ENCODE data around the gene PPAN. TPM values are rescaled to one million over a fixed set of nuclear protein-coding genes. Genes with fewer than 3 reads are reported as not detected.
A peak's percentile ranks its signal among the peaks of the same experiment; 100 is the strongest.

PPAN gene
- total RNA-seq = 41.0 and 46.2 TPM in 2 replicates

- peak; percentile 90 for DNase-seq (ENCODE audit: low read depth)
These were observed at the start of gene PPAN for GRCh38 chr19:10106100-10106936. Gene PPAN, plus strand, starts transcription at chr19:10106362. Its CDS starts 33 bp downstream, at chr19:10106395.

- no peak for DNase-seq (ENCODE audit: low read depth)
These were observed 44.3 kb upstream of the PPAN start for GRCh38 chr19:10061717-10062310.

DNA sequence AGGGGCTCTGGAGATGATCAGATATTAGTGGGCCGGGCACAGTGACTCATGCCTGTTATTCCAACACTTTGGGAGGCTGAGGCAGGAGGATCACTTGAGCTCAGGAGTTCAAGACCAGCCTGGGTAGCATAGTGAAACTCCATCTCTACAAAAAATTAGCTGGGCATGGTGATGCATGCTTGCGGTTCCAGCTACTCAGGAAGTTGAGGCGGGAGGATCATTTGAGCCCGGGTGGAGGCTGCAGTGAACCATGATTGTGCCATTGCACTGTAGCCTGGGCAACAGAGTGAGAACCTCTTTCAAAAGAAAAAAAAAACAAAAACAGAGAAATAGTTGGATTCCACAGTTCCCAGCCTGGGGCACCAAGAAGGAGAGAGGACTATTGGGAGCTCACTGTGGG is 38.0 kb upstream of the PPAN start:
- DNase-seq (ENCODE audit: low read depth) = peak; percentile 4

DNA sequence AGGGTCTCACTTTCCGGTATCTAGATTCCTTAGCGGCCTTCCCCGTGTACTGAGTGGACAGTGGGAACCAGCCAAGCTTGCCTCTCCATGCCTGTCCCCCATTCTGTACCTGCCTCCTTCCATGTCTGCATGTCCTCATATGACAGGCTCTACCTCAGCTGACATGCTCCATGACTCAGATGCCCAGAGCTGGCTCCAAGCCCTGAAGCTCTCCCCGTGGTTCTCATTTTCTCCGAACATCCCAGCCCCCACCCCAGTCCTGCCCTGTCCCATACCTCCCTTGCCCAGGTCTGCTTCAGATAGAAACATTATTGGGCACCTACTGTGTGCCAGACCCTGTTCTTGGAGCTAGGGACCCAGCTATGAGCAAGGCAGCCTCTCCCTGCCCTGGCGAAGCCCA is 37.1 kb upstream of the PPAN start:
- DNase-seq (ENCODE audit: low read depth) = peak; percentile 22

- DNase-seq (ENCODE audit: low read depth) = no peak
These were observed 35.3 kb upstream of the PPAN start for GRCh38 chr19:10070730-10071446.

GRCh38 chr19:10074153-10074552 is 32.0 kb upstream of the PPAN start:
- DNase-seq (ENCODE audit: low read depth) = no peak

DNA sequence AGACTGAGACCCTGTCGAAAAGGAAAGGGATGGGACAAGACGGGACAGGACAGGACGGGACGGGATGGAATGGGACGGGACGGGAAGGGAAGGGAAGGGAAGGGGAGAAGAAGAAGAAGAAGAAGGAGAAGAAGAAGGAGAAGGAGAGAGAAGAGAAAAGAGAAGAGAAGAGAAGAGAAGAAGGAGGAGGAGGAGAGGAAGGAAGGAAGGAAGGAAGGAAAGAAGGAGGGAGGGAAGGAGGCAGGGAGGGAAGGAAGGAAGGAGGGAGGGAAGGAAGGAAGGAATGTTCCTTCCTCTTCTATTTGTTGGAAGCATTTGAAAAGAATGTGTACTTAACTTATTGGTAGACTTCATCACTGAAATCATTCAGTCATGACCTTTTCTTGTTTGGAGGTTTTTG is 29.6 kb upstream of the PPAN start:
- no peak for DNase-seq (ENCODE audit: low read depth)

DNA sequence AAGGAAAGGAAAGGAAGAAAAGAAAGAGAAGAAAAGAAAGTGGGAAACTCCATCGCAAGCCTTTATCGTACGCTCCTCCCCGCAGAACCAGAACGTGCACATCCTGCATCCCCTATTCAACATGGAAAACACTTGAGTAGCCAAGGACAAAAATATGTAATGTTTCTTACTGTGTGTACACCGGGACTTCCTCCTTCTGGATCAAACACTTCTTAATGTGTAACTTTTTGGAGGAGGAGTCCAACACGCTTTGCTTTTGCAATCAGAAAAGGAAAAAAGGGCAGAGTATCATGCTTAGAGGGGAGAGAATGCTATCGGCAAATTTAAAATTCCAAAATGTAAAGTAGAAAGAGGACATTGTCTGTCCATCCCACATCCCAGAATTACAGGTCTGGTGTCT is 27.8 kb upstream of the PPAN start:
- no peak for DNase-seq (ENCODE audit: low read depth)

DNA sequence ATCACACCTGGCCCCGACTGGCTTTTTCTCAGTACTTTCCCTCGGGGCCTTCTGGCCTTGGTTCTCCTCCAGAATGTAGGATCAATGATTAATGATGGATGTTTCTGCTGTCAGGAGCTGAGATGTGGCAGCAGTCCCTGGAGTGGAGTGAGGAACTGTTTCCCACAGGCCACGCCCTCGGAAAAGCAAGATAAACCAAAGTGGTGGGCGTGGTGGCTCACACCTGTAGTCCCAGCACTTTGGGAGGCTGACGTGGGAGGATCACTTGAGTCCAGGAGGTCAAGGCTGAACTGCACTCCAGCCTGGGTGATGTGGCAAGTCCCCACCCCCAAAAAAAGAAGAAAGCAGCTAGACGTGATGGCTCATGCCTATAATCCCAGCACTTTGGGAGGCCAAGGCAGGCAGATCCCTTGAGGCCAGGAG is 27.1 kb upstream of the PPAN start:
- no peak for DNase-seq (ENCODE audit: low read depth)

DNA sequence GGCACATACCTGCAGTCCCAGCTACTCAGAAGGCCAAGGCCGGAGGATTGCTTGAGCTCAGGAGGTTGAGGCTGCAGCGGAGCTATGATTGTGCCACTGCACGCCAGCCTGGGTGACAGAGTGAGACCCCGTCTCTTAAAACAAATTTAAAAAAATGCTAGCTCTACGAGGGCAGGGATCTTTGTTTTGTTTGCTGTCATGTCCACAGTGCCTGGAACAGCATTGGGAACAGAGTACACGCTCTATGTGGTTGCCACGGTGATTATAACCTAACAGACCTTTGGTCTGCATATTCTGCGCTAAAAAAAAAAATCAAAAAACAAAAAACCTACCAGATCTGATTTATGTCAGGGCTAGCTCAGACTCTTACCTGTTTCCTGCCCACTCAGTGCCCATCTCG is 22.3 kb upstream of the PPAN start:
- DNase-seq (ENCODE audit: low read depth) = no peak

DNA sequence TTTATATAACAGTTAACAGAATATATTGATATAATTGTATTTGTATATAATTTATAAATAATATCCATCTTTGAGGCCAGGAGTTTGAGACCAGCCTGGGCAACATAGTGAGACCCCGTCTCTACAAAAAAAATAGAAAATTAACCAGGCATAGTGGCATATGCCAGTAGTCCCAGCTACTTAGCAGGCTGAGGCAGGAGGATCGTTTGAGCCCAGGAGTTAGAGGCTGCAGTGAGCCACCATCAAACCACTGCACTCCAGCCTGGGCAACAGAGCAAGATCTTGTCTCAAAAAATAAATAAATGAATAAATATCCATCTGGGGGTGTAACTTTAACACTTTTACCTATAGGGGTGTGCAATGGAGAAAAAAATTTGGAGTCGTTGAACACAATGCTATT is 21.4 kb upstream of the PPAN start:
- DNase-seq (ENCODE audit: low read depth) = no peak

GRCh38 chr19:10085641-10086590 is 20.2 kb upstream of the PPAN start, which contains the start of gene SHFL:
Gene SHFL, plus strand, starts transcription at chr19:10086317. Its CDS starts 111 bp downstream, at chr19:10086428.
- DNase-seq (ENCODE audit: low read depth) = no peak

DNA sequence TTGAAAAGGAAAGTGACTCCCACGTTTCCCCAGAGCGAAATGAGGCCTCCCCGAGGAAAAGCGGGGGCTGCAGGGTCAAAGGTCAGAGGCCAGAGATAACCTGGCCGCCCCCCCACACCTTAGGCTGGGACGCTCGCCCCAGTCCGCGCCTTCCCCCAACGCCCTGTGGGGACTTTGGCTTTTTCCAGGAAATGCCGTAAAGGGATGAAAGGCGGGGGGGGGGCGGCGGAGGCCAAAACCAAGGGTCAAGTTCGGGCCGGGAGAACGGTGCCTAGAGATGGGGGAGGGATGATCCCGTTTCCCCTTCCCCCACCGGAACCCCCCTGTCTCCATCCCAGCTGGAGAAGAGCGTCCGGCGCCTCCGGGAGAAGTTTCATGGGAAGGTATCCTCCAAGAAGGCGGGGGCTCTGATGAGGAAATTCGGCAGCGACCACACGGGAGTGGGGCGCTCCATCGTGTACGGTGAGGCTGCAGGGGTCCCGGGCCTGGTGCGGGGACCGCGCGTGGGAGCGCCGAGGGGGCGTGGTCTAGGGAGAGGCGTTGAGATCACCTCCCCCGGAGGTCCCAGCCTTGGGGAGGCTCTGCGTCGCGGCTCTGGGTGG is 19.5 kb upstream of the PPAN start:
- no peak for DNase-seq (ENCODE audit: low read depth)

GRCh38 chr19:10087296-10088061 is 18.7 kb upstream of the PPAN start:
- no peak for DNase-seq (ENCODE audit: low read depth)

- no peak for DNase-seq (ENCODE audit: low read depth)
These were observed 17.1 kb upstream of the PPAN start for GRCh38 chr19:10088949-10089554.

- no peak for DNase-seq (ENCODE audit: low read depth)
These were observed 16.3 kb upstream of the PPAN start for GRCh38 chr19:10089801-10090375.

DNA sequence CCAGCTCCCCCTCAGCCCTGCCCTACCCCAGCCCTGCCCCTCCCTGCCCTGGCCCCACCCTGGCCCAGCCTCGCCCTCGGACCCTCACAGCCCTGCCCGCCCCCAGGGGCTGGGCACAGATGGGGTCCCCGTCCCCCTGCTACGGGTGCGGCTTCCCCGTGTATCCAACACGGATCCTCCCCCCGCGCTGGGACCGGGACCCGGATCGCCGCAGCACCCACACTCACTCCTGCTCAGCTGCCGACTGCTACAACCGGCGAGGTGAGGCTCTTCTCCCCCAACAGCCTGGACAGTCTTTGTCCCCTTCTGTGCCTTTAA is 14.8 kb upstream of the PPAN start:
- DNase-seq (ENCODE audit: low read depth) = no peak

DNA sequence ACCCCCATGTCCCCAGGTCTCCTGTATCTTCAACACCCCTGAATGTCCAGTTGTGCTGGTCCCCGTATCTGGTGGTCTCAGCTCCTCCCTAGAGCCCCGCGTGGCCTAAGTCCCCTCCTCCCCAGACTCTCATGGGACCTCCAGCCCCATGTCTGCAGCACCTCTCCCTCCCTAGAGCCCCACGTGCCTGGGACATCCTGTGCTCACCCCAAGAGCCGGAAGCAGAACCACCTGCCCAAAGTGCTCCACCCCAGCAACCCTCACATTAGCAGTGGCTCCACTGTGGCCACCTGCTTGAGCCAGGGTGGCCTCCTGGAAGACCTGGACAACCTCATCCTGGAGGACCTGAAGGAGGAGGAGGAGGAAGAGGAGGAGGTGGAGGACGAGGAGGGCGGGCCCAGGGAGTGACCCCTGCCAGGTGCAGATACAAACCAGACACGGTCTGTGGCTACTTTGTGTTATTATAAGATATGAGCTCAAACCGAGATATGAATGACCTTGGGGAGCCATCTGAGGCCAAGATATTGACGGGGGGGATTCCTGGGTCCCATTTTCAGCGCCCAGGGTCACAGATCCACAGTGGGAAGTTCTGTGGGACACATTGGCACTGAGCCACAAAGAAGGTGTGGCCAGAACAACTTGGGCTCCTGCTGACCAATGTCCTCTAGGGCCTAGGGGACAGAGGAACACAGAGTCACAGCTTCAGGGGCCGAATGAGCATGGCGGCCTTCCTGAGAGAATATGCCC is 14.1 kb upstream of the PPAN start:
- no peak for DNase-seq (ENCODE audit: low read depth)

Measured in renal cortical epithelial cell (primary cell).